Upper lobe of left lung (tissue), 4 donors: ENCODE measurements around the gene RLIM.

ENCODE experiments used
- CTCF ChIP-seq, 6 experiments: fragments of 450-650 bp in 4 of 6; fragments of 200-600 bp in 2 of 6; sonication (generic) in 2 of 6; IDR thresholded peaks; one replicate each; pipeline ENCODE4 v1.5.1; 2016 to 2019; ENCODE audit warnings: antibody characterized with exemption in 6 of 6
- EP300 ChIP-seq, 4 donors: sonication (generic); formaldehyde crosslinking; IDR thresholded peaks; one replicate each; pipeline ENCODE4 v1.5.1; 2017; ENCODE audit warnings: antibody characterized with exemption in 4 of 4, control low read depth in 2 of 4
- POLR2A ChIP-seq, 4 donors: fragments of 450-650 bp; IDR thresholded peaks; one replicate each; pipeline ENCODE4 v1.5.1; 2016 to 2017; ENCODE audit warnings: antibody characterized with exemption in 4 of 4, mild to moderate bottlenecking in 2 of 4

GRCh38 chrX:74636749-74637314 is 22.4 kb upstream of the RLIM start:
- TF ChIP-seq CTCF (IDR thresholded peaks at IDR 0.05) = no peak
- TF ChIP-seq POLR2A (IDR thresholded peaks at IDR 0.05) = no peak
- no peak for TF ChIP-seq EP300 (IDR thresholded peaks at IDR 0.05)
